SK-N-SH (cell line): ENCODE results near the gene MAN2A2. TPM values are rescaled to one million over a fixed set of nuclear protein-coding genes. Genes with fewer than 3 reads are reported as not detected.

Experiments used
- CTCF ChIA-PET: fragments of 300-600, 350-600 bp; formaldehyde crosslinking; extraction: SDS; loops from one replicate; lab custom pipeline; 2021; lab: Yijun Ruan, JAX
- POLR2A ChIA-PET: fragments of 350-600 bp; sonication (Branson Sonifier 250); formaldehyde crosslinking; extraction: SDS; loops from one replicate; lab custom pipeline; 2020; ENCODE audit warnings: antibody characterized with exemption, inconsistent platforms; lab: Yijun Ruan, JAX
- DNase-seq: peaks from one replicate; pipeline ENCODE4 v3.0.0; 2012
- H2AFZ ChIP-seq: fragments of 200-600 bp; sonication (generic); 2 replicates; pipeline ENCODE4 v1.8.1; 2016; ENCODE audit warnings: antibody characterized with exemption, mild to moderate bottlenecking, low read depth
- H3F3A ChIP-seq: fragments of 200-600 bp; sonication (generic); replicated peaks from 2 replicates; pipeline ENCODE3; 2016; ENCODE audit warnings: antibody characterized with exemption, mild to moderate bottlenecking; ENCODE audit not compliant: insufficient read depth
- H3K27ac ChIP-seq, 2 experiments: fragments of 200-500 bp in 1 of 2; fragments of 200-600 bp in 1 of 2; sonication (Bioruptor generic) in 1 of 2; sonication (generic), shearing (Covaris generic) in 1 of 2; 2 replicates each; pipeline versions ENCODE4 v1.5.1 to v1.6.1; 2014 to 2016; ENCODE audit warnings: low read depth in 2 of 2, inconsistent platforms in 1 of 2, low read length in 1 of 2, mild to moderate bottlenecking in 1 of 2, mixed read lengths in 1 of 2
- H3K27me3 ChIP-seq: fragments of 200-600 bp; sonication (generic), shearing (Covaris generic); 2 replicates; pipeline ENCODE4 v1.6.1; 2016; ENCODE audit warnings: mixed run types; ENCODE audit not compliant: insufficient read depth
- H3K36me3 ChIP-seq, 2 experiments: fragments of 200-500 bp in 1 of 2; fragments of 200-600 bp in 1 of 2; sonication (Bioruptor generic) in 1 of 2; sonication (generic) in 1 of 2; replicated peaks in 1 of 2; 2 replicates each; pipeline versions ENCODE3 to v1.5.1; 2014 to 2016; ENCODE audit warnings: low read length in 1 of 2, mild to moderate bottlenecking in 1 of 2; ENCODE audit not compliant: insufficient read depth in 2 of 2, control insufficient read depth in 1 of 2
- H3K4me1 ChIP-seq, 2 experiments: fragments of 200-500 bp in 1 of 2; fragments of 200-600 bp in 1 of 2; sonication (Bioruptor generic) in 1 of 2; sonication (generic), shearing (Covaris generic) in 1 of 2; 2 replicates each; pipeline versions ENCODE4 v1.5.1 to v1.6.1; 2014 to 2016; ENCODE audit warnings: low read depth in 1 of 2, low read length in 1 of 2, mixed run types in 1 of 2; ENCODE audit not compliant: insufficient read depth in 2 of 2, control insufficient read depth in 1 of 2
- H3K4me2 ChIP-seq: fragments of 200-600 bp; sonication (generic), shearing (Covaris generic); 2 replicates; pipeline ENCODE4 v1.6.1; 2017; ENCODE audit warnings: mixed run types
- H3K4me3 ChIP-seq, 2 experiments: fragments of 200-500 bp in 1 of 2; fragments of 200-600 bp in 1 of 2; sonication (Bioruptor generic) in 1 of 2; sonication (generic), shearing (Covaris generic) in 1 of 2; 2 replicates each; pipeline versions ENCODE4 v1.5.1 to v1.8.1; 2014 to 2016; ENCODE audit warnings: low read depth in 2 of 2, inconsistent platforms in 1 of 2, low read length in 1 of 2, mild to moderate bottlenecking in 1 of 2, mixed read lengths in 1 of 2, moderate library complexity in 1 of 2
- H3K79me2 ChIP-seq: fragments of 200-600 bp; sonication (generic); 2 replicates; pipeline ENCODE4 v1.8.1; 2017; ENCODE audit warnings: mild to moderate bottlenecking; ENCODE audit not compliant: insufficient read depth
- H3K9ac ChIP-seq: fragments of 200-600 bp; sonication (generic); 2 replicates; pipeline ENCODE4 v1.6.1; 2017; ENCODE audit warnings: mixed run types
- H3K9me2 ChIP-seq: fragments of 200-600 bp; sonication (generic); 2 replicates; pipeline ENCODE4 v1.6.1; 2017; ENCODE audit warnings: mixed run types
- H3K9me3 ChIP-seq: fragments of 200-600 bp; sonication (generic); 2 replicates; pipeline ENCODE4 v1.6.1; 2017; ENCODE audit warnings: mixed run types, mild to moderate bottlenecking, moderate library complexity
- H4K20me1 ChIP-seq: fragments of 200-600 bp; sonication (generic); 2 replicates; pipeline ENCODE4 v1.6.1; 2017; ENCODE audit warnings: mild to moderate bottlenecking, mixed run types; ENCODE audit not compliant: insufficient read depth
- CHD2 ChIP-seq: fragments of 150-350 bp; IDR thresholded peaks from 2 replicates; pipeline ENCODE4 v1.6.1; 2018; ENCODE audit warnings: low read length; ENCODE audit not compliant: partially characterized antibody
- ELF1 ChIP-seq: IDR thresholded peaks from 2 replicates; pipeline ENCODE4 v1.4.0; 2012
- EP300 ChIP-seq, 2 experiments: IDR thresholded peaks; 2 replicates each; pipeline versions ENCODE4 v1.4.0 to v1.6.1; 2012; ENCODE audit warnings: borderline replicate concordance in 1 of 2, low read depth in 1 of 2, low read length in 1 of 2
- FOSL2 ChIP-seq: IDR thresholded peaks from 2 replicates; pipeline ENCODE4 v1.4.0; 2012; ENCODE audit warnings: low read depth, mild to moderate bottlenecking, moderate library complexity, borderline replicate concordance
- FOXJ3 ChIP-seq: sonication (generic); formaldehyde crosslinking; IDR thresholded peaks from 2 replicates; pipeline ENCODE4 v1.5.1; 2020; ENCODE audit warnings: mild to moderate bottlenecking, missing genetic modification reagents
- JUND ChIP-seq: IDR thresholded peaks from 2 replicates; pipeline ENCODE4 v1.4.0; 2012
- MXI1 ChIP-seq: IDR thresholded peaks from 2 replicates; pipeline ENCODE4 v1.6.1; 2012; ENCODE audit warnings: mild to moderate bottlenecking, low read depth, low read length, improper control_type of control experiment
- NFIC ChIP-seq: IDR thresholded peaks from 2 replicates; pipeline ENCODE4 v1.4.0; 2012; ENCODE audit warnings: borderline replicate concordance
- NRF1 ChIP-seq: IDR thresholded peaks from 2 replicates; pipeline ENCODE4 v1.6.1; 2012; ENCODE audit warnings: low read depth, mild to moderate bottlenecking, low read length
- POLR2AphosphoS5 ChIP-seq: IDR thresholded peaks from 2 replicates; pipeline ENCODE4 v1.6.1; 2012; ENCODE audit warnings: low read depth, low read length
- RAD21 ChIP-seq: IDR thresholded peaks from 2 replicates; pipeline ENCODE4 v1.6.1; 2012; ENCODE audit warnings: mild to moderate bottlenecking, low read length
- RCOR1 ChIP-seq: fragments of 150-350 bp; IDR thresholded peaks from 2 replicates; pipeline ENCODE4 v1.6.1; 2017; ENCODE audit warnings: antibody characterized with exemption, low read length
- RFX5 ChIP-seq: IDR thresholded peaks from 2 replicates; pipeline ENCODE4 v1.6.1; 2012; ENCODE audit warnings: mild to moderate bottlenecking, improper control_type of control experiment, low read length
- RXRA ChIP-seq: IDR thresholded peaks from 2 replicates; pipeline ENCODE4 v1.4.0; 2012; ENCODE audit warnings: low read depth, mild to moderate bottlenecking, borderline replicate concordance
- SIN3A ChIP-seq: IDR thresholded peaks from 2 replicates; pipeline ENCODE4 v1.6.1; 2012; ENCODE audit warnings: low read depth, mild to moderate bottlenecking, low read length, moderate library complexity, borderline replicate concordance
- SMC3 ChIP-seq: IDR thresholded peaks from 2 replicates; pipeline ENCODE4 v1.6.1; 2012; ENCODE audit warnings: low read depth, low read length, improper control_type of control experiment
- TCF12 ChIP-seq: IDR thresholded peaks from 2 replicates; pipeline ENCODE4 v1.4.0; 2012
- TEAD4 ChIP-seq: IDR thresholded peaks from 2 replicates; pipeline ENCODE4 v1.4.0; 2012; ENCODE audit warnings: mild to moderate bottlenecking, borderline replicate concordance; ENCODE audit not compliant: insufficient read depth
- YY1 ChIP-seq: IDR thresholded peaks from 2 replicates; pipeline ENCODE4 v1.4.0; 2012; ENCODE audit warnings: low read depth, mild to moderate bottlenecking
- WGBS: methylation state at CpG from one replicate; pipeline ENCODE4 v1.1.6; 2017; ENCODE audit warnings: low lambda C conversion rate; 5-methylcytosine and 5-hydroxymethylcytosine counted together
- polyA plus RNA-seq, 3 experiments: library from polyadenylated mRNA; depleted of rRNA; stranded (reverse); fragments of >200 nt; gene quantifications; 2 replicates each; pipeline ENCODE4 v1.2.3, GENCODE V29; 2012
- TF ChIP-seq, protein P1 (sequence below): IDR thresholded peaks from 2 replicates; pipeline ENCODE4 v1.4.0; 2012; ENCODE audit warnings: low read depth
- TF ChIP-seq, protein P2 (sequence below): IDR thresholded peaks from 2 replicates; pipeline ENCODE4; 2012

MAN2A2 gene
- polyA plus RNA-seq, 1 of the 3 experiments (the other 2 are of a cell fraction) = 35.0 TPM

DNA sequence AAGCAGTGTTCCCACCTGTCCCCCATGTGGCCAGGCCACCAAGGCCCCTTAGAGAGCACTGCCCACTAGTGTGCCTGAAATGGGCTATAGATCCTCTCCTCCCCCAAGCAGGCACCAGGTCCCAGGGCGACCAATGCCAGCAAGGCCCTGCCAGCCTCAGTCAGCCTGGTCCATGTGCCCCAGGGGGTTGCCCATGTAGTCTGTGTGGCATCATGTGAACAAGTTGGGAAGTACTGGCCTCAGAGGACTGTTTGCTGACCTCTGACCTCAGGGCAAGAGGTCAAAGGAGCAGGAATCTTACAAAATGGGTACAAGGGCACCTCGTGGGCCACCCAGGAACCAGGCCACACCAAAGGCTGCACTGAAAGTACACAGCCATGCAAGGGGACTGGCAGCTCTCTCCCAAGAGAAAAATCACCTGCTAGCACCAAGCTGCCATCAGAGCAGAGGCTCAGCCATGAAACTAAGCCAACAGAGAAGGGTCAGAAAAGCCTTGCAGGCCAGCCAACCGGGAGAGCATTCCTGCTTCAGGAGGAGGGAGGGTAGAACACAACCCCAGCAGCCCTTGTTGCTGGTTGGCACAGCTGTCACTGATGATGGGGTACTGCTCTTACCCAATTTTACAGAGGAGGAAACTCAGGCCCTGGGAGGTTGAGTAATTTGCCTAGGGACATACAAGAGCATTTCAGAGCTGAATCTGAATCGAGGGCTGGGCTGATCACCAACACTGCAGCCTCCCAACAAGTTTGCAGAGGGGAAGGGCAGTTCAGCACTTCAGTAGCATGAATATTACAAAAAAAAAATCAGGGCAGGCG lies 39.9 kb upstream of the MAN2A2 start:
- no peak for DNase-seq
- Histone ChIP-seq H3K4me1 (no peaks in the 10 kb centered on the region; a peak in 1 of 4 replicates), H2AFZ (no peak overlapping the region), H3K4me2 (no peak overlapping the region), H3K36me3 (no peaks in the 10 kb centered on the region), H3K9me3 (no peaks in the 10 kb centered on the region), H3K27me3 (no peaks in the 10 kb centered on the region), H3K79me2 (no peaks in the 10 kb centered on the region), H3K9me2 (no peaks in the 10 kb centered on the region), H3K9ac (no peak overlapping the region), H3K27ac (no peak overlapping the region), H3K4me3 (no peak overlapping the region), H3F3A (peaks cover 5% of the 10 kb centered on the region), H4K20me1 (no peaks in the 10 kb centered on the region)
- POLR2A ChIA-PET = no interaction called here
- WGBS = 83% methylated on average over 5 of the region's 5 CpGs
- no peak for TF ChIP-seq RFX5
- no peak for TF ChIP-seq ELF1
- TF ChIP-seq POLR2AphosphoS5 = no peak
- no peak for TF ChIP-seq RXRA
- TF ChIP-seq FOXJ3 (CRISPR knock-in tag) = no peak
- TF ChIP-seq JUND = no peak
- TF ChIP-seq YY1 = no peak
- TF ChIP-seq, protein P1, sequence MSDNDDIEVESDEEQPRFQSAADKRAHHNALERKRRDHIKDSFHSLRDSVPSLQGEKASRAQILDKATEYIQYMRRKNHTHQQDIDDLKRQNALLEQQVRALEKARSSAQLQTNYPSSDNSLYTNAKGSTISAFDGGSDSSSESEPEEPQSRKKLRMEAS = no peak
- no peak for TF ChIP-seq SIN3A
- no peak for TF ChIP-seq SMC3
- TF ChIP-seq NRF1 = no peak
- TF ChIP-seq EP300 (IDR thresholded peaks at IDR 0.05; ENCODE audit: borderline replicate concordance in 1 of 2, low read depth in 1 of 2, low read length in 1 of 2) = no peak
- no peak for TF ChIP-seq RCOR1
- TF ChIP-seq CHD2 = no peak
- TF ChIP-seq NFIC = no peak
- TF ChIP-seq TCF12 = no peak
- no peak for TF ChIP-seq MXI1
- no peak for TF ChIP-seq TEAD4
- TF ChIP-seq, protein P2, sequence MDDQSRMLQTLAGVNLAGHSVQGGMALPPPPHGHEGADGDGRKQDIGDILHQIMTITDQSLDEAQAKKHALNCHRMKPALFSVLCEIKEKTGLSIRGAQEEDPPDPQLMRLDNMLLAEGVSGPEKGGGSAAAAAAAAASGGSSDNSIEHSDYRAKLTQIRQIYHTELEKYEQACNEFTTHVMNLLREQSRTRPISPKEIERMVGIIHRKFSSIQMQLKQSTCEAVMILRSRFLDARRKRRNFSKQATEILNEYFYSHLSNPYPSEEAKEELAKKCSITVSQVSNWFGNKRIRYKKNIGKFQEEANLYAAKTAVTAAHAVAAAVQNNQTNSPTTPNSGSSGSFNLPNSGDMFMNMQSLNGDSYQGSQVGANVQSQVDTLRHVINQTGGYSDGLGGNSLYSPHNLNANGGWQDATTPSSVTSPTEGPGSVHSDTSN = no peak
- TF ChIP-seq RAD21 = no peak
- CTCF ChIA-PET = interaction anchor here (1.1 kb wide), 1 partner anchor 22 kb away, joined by 3 read pairs; no protein-coding TSS in a partner anchor

DNA sequence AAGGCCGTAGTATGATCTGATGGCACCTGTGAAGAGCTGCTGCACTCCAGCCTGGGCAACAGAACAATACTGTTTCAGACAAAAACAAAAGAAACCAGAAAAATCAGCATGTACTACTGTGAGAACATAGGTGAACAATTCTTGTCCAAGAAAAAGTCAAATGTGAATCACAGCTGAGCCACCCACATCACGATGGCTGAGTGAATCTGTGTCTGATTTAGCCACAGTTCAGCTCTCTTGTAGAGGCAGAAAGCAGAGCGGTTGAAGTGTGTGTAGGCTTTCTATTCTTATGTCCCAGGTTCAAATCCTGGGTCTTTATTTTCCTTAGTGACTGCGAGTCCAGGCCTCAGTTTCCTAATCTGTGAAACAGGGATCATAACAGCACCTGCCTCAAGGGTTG lies 39.1 kb upstream of the MAN2A2 start:
- Histone ChIP-seq H3K27me3 (no peaks in the 10 kb centered on the region), H3K4me1 (peaks cover 0 to 3% of the 10 kb centered on the region in 2 experiments; a peak in 2 of 4 replicates), H3K9me3 (no peaks in the 10 kb centered on the region), H2AFZ (no peak overlapping the region), H3K9me2 (no peaks in the 10 kb centered on the region), H4K20me1 (no peaks in the 10 kb centered on the region), H3K9ac (no peak overlapping the region), H3K79me2 (no peaks in the 10 kb centered on the region), H3K27ac (no peak overlapping the region), H3F3A (peaks cover 10% of the 10 kb centered on the region), H3K4me2 (no peak overlapping the region), H3K36me3 (no peaks in the 10 kb centered on the region), H3K4me3 (no peak overlapping the region)
- DNase-seq = no peak
- 90% methylated on average over 4 of the region's 4 CpGs for WGBS
- ChIA-PET POLR2A (no interaction called here), CTCF (interaction anchor here (1.5 kb wide), 1 partner anchor 23 kb away, joined by 3 read pairs; no protein-coding TSS in a partner anchor)
- TF ChIP-seq NRF1 (no peak), TEAD4 (no peak), FOSL2 (no peak)
- TF ChIP-seq, protein P2 = no peak
